Gastroesophageal sphincter (tissue), 3 donors: ENCODE measurements around the gene ALKBH8.

Source experiments
- POLR2A ChIP-seq, 2 donors: fragments of 450-650 bp; IDR thresholded peaks; one replicate each; pipeline ENCODE4 v1.6.1; 2017; ENCODE audit warnings: antibody characterized with exemption in 2 of 2, mild to moderate bottlenecking in 2 of 2, moderate library complexity in 1 of 2
- POLR2AphosphoS5 ChIP-seq: sonication (generic); formaldehyde crosslinking; IDR thresholded peaks from one replicate; pipeline ENCODE4 v1.6.1; 2017; ENCODE audit warnings: antibody characterized with exemption
- TF ChIP-seq, protein P1 (sequence below), 4 experiments: fragments of 200-600 bp in 2 of 4; fragments of 450-650 bp in 2 of 4; sonication (generic) in 1 of 4; IDR thresholded peaks; one replicate each; pipeline ENCODE4 v1.5.1; 2017 to 2019; ENCODE audit warnings: antibody characterized with exemption in 4 of 4, mild to moderate bottlenecking in 2 of 4, moderate library complexity in 2 of 4

DNA sequence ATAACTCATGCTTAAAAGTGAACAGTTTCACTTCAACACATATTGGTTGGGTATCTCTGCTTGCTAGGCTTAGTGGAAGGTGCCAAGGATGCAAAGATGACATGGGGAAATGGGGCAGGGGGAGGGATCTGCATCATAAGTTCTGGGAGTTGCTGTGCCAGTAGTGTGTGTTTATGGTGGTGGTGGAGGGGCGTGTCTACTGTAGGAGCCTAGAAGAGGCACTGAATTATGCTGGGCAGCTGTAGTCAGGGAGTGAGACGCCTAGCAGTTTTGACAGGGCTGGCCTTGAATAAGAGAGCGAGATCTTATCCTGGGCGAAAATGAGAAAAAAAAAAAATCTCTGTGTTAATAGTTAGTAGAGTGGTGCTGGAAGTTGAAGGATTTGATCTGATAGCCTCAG lies 28.4 kb upstream of the ALKBH8 start:
- TF ChIP-seq POLR2AphosphoS5 (no peak), POLR2A (IDR thresholded peaks at IDR 0.05) (no peak)
- TF ChIP-seq, protein P1, sequence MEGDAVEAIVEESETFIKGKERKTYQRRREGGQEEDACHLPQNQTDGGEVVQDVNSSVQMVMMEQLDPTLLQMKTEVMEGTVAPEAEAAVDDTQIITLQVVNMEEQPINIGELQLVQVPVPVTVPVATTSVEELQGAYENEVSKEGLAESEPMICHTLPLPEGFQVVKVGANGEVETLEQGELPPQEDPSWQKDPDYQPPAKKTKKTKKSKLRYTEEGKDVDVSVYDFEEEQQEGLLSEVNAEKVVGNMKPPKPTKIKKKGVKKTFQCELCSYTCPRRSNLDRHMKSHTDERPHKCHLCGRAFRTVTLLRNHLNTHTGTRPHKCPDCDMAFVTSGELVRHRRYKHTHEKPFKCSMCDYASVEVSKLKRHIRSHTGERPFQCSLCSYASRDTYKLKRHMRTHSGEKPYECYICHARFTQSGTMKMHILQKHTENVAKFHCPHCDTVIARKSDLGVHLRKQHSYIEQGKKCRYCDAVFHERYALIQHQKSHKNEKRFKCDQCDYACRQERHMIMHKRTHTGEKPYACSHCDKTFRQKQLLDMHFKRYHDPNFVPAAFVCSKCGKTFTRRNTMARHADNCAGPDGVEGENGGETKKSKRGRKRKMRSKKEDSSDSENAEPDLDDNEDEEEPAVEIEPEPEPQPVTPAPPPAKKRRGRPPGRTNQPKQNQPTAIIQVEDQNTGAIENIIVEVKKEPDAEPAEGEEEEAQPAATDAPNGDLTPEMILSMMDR (IDR thresholded peaks at IDR 0.05) = no peak
